ENCODE results near the gene SIPA1L3.
A peak's percentile ranks its signal among the peaks of the same experiment; 100 is the strongest.

The SIPA1L3 gene

DNA sequence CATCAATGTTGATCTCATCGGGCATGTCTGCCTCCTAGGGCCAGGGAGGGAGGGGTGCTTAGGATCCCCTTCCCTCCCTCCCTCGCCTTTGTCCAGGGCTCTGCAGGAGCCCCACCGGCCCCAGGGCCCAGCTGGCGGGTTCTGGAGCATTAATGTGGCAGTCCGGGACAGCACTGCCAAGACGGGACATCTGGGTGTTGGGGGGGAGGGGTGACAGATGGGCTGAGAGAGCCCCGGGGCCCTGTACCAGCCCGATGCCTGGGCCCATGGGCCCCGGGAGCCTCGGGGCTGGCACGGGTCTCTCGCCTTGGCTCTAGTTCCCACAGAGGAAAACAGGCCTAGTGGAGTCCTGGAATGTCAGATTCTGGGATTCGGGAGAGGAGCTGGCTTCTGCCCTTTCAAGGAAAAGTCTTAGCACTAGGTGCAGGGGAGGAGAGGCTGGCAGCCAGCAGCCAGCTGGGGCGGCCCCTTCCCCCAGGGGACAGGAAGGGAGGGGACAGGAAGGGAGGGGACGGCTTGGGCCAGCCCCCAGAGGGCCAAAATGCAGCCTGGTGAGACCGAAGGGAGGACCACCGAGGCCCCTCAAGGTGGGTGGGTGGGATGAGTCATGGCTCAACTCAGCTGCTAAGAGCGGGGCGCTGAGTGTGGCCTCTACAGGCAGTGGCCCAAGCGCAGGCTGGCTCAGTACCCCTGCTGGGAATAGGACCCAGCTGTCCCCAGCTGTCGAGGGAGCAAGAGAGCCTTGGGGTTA is 346.1 kb downstream of the SIPA1L3 start:
- no peak overlapping the region for H3K4me2 ChIP-seq (ENCODE audit: insufficient read depth, low read length, poor library complexity, severe bottlenecking)
- peak overlapping the region; percentile 47 for H3K23ac ChIP-seq (ENCODE audit: low read depth, low read length, poor library complexity)
- H2AFZ ChIP-seq (ENCODE audit: low read length), result peak overlapping the region; percentile 78
- peak overlapping the region; percentile 30 for H3K9ac ChIP-seq (ENCODE audit: low read depth, low read length, poor library complexity)
- H3K9me3 ChIP-seq (replicated peaks in 1 of 2; ENCODE audit: control insufficient read depth in 2 of 2, insufficient read depth in 1 of 2, low read depth in 1 of 2, low read length in 2 of 2), result no peaks in the 10 kb centered on the region
- DNase-seq (ENCODE audit: low spot score), result no peak
- no peak overlapping the region for H3K4ac ChIP-seq (ENCODE audit: low read length)
- H2BK12ac ChIP-seq (ENCODE audit: low read length), result peak overlapping the region; percentile 88
- H2BK5ac ChIP-seq (ENCODE audit: low read length), result no peak overlapping the region
- H3K18ac ChIP-seq (ENCODE audit: low read length), result peak overlapping the region; percentile 74
- H4K8ac ChIP-seq (ENCODE audit: low read depth, low read length), result no peak overlapping the region
- peak overlapping the region; percentile 52 for H2BK15ac ChIP-seq (ENCODE audit: low read length)
- no peaks in the 10 kb centered on the region for H3K79me1 ChIP-seq (ENCODE audit: low read depth, low read length)
- H4K91ac ChIP-seq (ENCODE audit: low read depth, low read length, poor library complexity), result no peak overlapping the region
- no peaks in the 10 kb centered on the region for H3K36me3 ChIP-seq (replicated peaks in 1 of 2; ENCODE audit: control insufficient read depth in 2 of 2, insufficient read depth in 2 of 2, low read length in 2 of 2)
- peak overlapping the region; percentile 88 for H2AK5ac ChIP-seq (ENCODE audit: low read depth, low read length)
- WGBS, 2 donors (ENCODE audit: extremely low coverage in 2 of 2, insufficient read length in 2 of 2, insufficient replicate concordance in 1 of 2), result no CpG with 5 or more reads among the region's 21 CpGs
- H2BK120ac ChIP-seq (ENCODE audit: low read depth, low read length), result peak overlapping the region; percentile 82
- H3K4me3 ChIP-seq (ENCODE audit: low read length in 2 of 2), result no peak overlapping the region
- peaks cover 0 to 34% (median 14%) of the 10 kb centered on the region in 3 experiments for H3K27me3 ChIP-seq (ENCODE audit: control insufficient read depth in 3 of 3, insufficient read depth in 3 of 3, low read depth in 1 of 3, low read length in 3 of 3)
- H3K27ac ChIP-seq (replicated peaks; ENCODE audit: low read length), result no peak overlapping the region
- H3K14ac ChIP-seq (ENCODE audit: low read length), result peak overlapping the region; percentile 31
- H3K4me1 ChIP-seq (ENCODE audit: control insufficient read depth in 2 of 2, insufficient read depth in 1 of 2, low read depth in 1 of 2, low read length in 2 of 2), result peaks cover 23 to 40% of the 10 kb centered on the region in 2 donors

GRCh38 chr19:38253788-38254187 is 346.8 kb downstream of the SIPA1L3 start:
- Histone ChIP-seq H2AFZ (ENCODE audit: low read length) (no peak overlapping the region), H3K4me3 (ENCODE audit: low read length in 2 of 2) (peak overlapping the region in 1 of 2 donors; percentile 55), H2BK12ac (ENCODE audit: low read length) (peak overlapping the region; percentile 88), H3K36me3 (replicated peaks in 1 of 2; ENCODE audit: control insufficient read depth in 2 of 2, insufficient read depth in 2 of 2, low read length in 2 of 2) (no peaks in the 10 kb centered on the region), H3K79me1 (ENCODE audit: low read depth, low read length) (no peaks in the 10 kb centered on the region), H3K4me1 (ENCODE audit: control insufficient read depth in 2 of 2, insufficient read depth in 1 of 2, low read depth in 1 of 2, low read length in 2 of 2) (peaks cover 23 to 40% of the 10 kb centered on the region in 2 donors), H2BK15ac (ENCODE audit: low read length) (peak overlapping the region; percentile 52), H3K27me3 (ENCODE audit: control insufficient read depth in 3 of 3, insufficient read depth in 3 of 3, low read depth in 1 of 3, low read length in 3 of 3) (peaks cover 0 to 35% (median 14%) of the 10 kb centered on the region in 3 experiments), H3K18ac (ENCODE audit: low read length) (peak overlapping the region; percentile 74), H4K91ac (ENCODE audit: low read depth, low read length, poor library complexity) (no peak overlapping the region), H2AK5ac (ENCODE audit: low read depth, low read length) (peak overlapping the region; percentile 88), H4K8ac (ENCODE audit: low read depth, low read length) (no peak overlapping the region), H3K9me3 (replicated peaks in 1 of 2; ENCODE audit: control insufficient read depth in 2 of 2, insufficient read depth in 1 of 2, low read depth in 1 of 2, low read length in 2 of 2) (no peaks in the 10 kb centered on the region), H3K27ac (replicated peaks; ENCODE audit: low read length) (no peak overlapping the region), H3K9ac (ENCODE audit: low read depth, low read length, poor library complexity) (no peak overlapping the region), H3K4ac (ENCODE audit: low read length) (no peak overlapping the region), H3K23ac (ENCODE audit: low read depth, low read length, poor library complexity) (peak overlapping the region; percentile 47), H3K14ac (ENCODE audit: low read length) (peak overlapping the region; percentile 4), H2BK120ac (ENCODE audit: low read depth, low read length) (peak overlapping the region; percentile 82), H2BK5ac (ENCODE audit: low read length) (no peak overlapping the region), H3K4me2 (ENCODE audit: insufficient read depth, low read length, poor library complexity, severe bottlenecking) (no peak overlapping the region)
- no CpG with 5 or more reads among the region's 5 CpGs for WGBS, 2 donors (ENCODE audit: extremely low coverage in 2 of 2, insufficient read length in 2 of 2, insufficient replicate concordance in 1 of 2)
- DNase-seq (ENCODE audit: low spot score), result no peak

DNA sequence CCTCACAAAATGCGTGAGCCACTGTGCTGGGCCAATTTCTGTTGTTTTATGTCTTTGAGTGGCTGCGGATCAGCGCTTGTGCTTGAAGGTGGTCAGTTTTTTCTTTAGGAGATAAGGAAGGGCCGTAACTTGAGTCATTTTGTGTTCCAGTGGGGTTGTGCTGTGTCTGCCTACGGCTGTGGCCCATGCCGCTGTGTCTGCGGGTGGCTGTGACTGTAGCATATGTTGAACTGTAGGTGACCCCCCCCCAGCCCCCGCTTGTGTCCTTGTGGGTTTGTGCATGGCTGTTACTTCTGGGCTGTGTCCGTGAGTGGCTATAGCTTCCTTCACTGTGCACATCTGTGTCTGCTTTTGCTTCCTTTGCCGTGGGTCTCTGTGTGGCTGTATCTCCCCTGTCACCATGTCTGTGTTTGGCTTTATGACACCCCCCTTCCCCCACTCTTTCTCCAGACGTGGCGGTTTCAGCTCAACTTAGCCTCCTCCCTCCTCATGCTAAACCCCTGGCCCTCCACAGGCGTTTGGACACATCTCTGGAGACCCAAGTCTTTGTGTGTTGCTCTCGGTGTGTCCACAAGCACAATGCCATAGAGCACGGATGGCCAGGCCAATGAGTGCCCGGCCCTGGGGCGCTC is 348.5 kb downstream of the SIPA1L3 start:
- no peak overlapping the region for H3K27ac ChIP-seq (replicated peaks; ENCODE audit: low read length)
- peaks cover 0 to 35% (median 14%) of the 10 kb centered on the region in 3 experiments for H3K27me3 ChIP-seq (ENCODE audit: control insufficient read depth in 3 of 3, insufficient read depth in 3 of 3, low read depth in 1 of 3, low read length in 3 of 3)
- no peak overlapping the region for H2BK12ac ChIP-seq (ENCODE audit: low read length)
- H3K18ac ChIP-seq (ENCODE audit: low read length), result peak overlapping the region; percentile 97
- WGBS, 2 donors (ENCODE audit: extremely low coverage in 2 of 2, insufficient read length in 2 of 2, insufficient replicate concordance in 1 of 2), result no CpG with 5 or more reads among the region's 17 CpGs
- no peaks in the 10 kb centered on the region for H3K79me1 ChIP-seq (ENCODE audit: low read depth, low read length)
- peak overlapping the region; percentile 85 for H3K23ac ChIP-seq (ENCODE audit: low read depth, low read length, poor library complexity)
- peaks cover 23 to 38% of the 10 kb centered on the region in 2 donors for H3K4me1 ChIP-seq (ENCODE audit: control insufficient read depth in 2 of 2, insufficient read depth in 1 of 2, low read depth in 1 of 2, low read length in 2 of 2)
- H3K4me3 ChIP-seq (ENCODE audit: low read length in 2 of 2), result peak overlapping the region in 1 of 2 donors; percentile 47
- no peaks in the 10 kb centered on the region for H3K9me3 ChIP-seq (replicated peaks in 1 of 2; ENCODE audit: control insufficient read depth in 2 of 2, insufficient read depth in 1 of 2, low read depth in 1 of 2, low read length in 2 of 2)
- no peak overlapping the region for H3K14ac ChIP-seq (ENCODE audit: low read length)
- H3K9ac ChIP-seq (ENCODE audit: low read depth, low read length, poor library complexity), result no peak overlapping the region
- H2BK5ac ChIP-seq (ENCODE audit: low read length), result no peak overlapping the region
- H3K36me3 ChIP-seq (replicated peaks in 1 of 2; ENCODE audit: control insufficient read depth in 2 of 2, insufficient read depth in 2 of 2, low read length in 2 of 2), result no peaks in the 10 kb centered on the region
- no peak overlapping the region for H3K4ac ChIP-seq (ENCODE audit: low read length)
- no peak for DNase-seq (ENCODE audit: low spot score)
- H2BK120ac ChIP-seq (ENCODE audit: low read depth, low read length), result peak overlapping the region; percentile 63
- H4K91ac ChIP-seq (ENCODE audit: low read depth, low read length, poor library complexity), result no peak overlapping the region
- H2BK15ac ChIP-seq (ENCODE audit: low read length), result peak overlapping the region; percentile 92
- peak overlapping the region; percentile 72 for H3K4me2 ChIP-seq (ENCODE audit: insufficient read depth, low read length, poor library complexity, severe bottlenecking)
- H2AK5ac ChIP-seq (ENCODE audit: low read depth, low read length), result no peak overlapping the region
- H4K8ac ChIP-seq (ENCODE audit: low read depth, low read length), result no peak overlapping the region
- peak overlapping the region; percentile 89 for H2AFZ ChIP-seq (ENCODE audit: low read length)

Measured in neuronal stem cell (in vitro differentiated cells).